Measurements from ENCODE around the gene MX2.
"Not testable (repeated sequence)": the region's sequence is repeated elsewhere in the genome, so short reads cannot be mapped to it uniquely, and the experiment has no call there.

MX2 gene

GRCh38 chr21:41333752-41334151, 28.1 kb upstream of the MX2 start:
- no peak for DNase-seq (ENCODE audit: low read depth, low spot score)
- no peak overlapping the region for H3K27ac ChIP-seq

DNA sequence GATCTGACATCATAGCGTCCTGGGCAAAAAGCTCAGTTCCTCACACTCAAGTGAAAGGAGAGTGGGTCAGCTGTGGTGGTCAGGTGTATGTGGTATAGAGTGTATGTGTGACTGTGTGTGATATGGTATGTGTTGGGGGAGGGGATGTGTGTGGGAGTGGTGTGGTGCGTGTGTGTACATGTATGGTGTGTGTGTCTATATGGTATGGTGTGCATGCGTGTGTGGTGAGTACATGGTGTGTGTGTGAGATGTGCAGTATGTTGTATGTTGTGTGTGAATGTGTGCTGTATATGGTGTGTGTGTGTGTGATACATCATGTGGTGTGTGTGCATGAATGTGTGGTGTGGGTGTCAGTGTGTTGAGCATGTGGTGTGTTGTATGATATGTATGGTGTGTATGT, 24.3 kb upstream of the MX2 start:
- DNase-seq (ENCODE audit: low read depth, low spot score): no peak
- no peak overlapping the region for H3K27ac ChIP-seq

DNA sequence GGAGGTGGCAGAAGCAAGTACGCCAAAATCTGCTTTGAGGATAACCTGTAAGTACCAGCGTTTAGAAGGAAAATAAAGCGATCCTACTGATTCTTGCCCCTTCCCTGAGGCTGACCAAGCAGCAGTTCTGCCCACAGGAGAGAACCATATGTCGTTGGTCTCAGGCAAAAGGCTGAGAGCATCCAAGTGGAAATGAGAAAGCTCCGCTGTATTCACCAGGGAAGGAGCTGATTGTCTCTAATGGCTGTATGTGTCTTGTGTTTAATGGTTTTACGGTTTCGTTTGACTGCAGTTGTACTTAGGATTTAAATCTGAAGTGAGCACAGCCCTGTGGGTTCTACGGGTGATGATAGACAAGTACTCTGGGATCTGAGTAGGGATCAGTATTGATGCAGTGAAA, 23.4 kb upstream of the MX2 start:
- no peak for DNase-seq (ENCODE audit: low read depth, low spot score)
- H3K27ac ChIP-seq: no peak overlapping the region

DNA sequence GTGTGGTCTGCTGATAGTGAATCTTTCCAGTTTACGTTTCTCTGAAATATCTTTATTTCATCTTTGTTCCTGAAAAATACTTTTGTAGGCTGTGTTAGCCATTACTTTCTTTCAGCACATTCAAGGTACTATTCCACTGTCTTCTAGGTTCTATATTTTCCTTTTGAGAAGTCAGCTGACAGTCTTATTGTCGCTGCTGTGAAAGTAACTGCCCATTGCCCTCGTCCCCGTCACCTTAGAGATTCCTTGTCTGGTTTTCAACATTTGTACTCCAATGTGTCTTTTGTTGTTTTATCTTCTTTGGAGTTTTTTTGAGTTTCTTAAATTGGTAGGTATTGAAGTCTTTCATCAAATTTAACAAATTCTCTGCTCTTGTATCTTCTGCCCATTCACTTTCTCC, 19.8 kb upstream of the MX2 start:
- no peak for DNase-seq (ENCODE audit: low read depth, low spot score)
- no peak overlapping the region for H3K27ac ChIP-seq

- H3K27ac ChIP-seq: no peak overlapping the region
- no peak for DNase-seq (ENCODE audit: low read depth, low spot score)
Observed at GRCh38 chr21:41344146-41344545, 17.7 kb upstream of the MX2 start.

GRCh38 chr21:41345356-41345755, 16.5 kb upstream of the MX2 start:
- no peak for DNase-seq (ENCODE audit: low read depth, low spot score)
- no peak overlapping the region for H3K27ac ChIP-seq

DNA sequence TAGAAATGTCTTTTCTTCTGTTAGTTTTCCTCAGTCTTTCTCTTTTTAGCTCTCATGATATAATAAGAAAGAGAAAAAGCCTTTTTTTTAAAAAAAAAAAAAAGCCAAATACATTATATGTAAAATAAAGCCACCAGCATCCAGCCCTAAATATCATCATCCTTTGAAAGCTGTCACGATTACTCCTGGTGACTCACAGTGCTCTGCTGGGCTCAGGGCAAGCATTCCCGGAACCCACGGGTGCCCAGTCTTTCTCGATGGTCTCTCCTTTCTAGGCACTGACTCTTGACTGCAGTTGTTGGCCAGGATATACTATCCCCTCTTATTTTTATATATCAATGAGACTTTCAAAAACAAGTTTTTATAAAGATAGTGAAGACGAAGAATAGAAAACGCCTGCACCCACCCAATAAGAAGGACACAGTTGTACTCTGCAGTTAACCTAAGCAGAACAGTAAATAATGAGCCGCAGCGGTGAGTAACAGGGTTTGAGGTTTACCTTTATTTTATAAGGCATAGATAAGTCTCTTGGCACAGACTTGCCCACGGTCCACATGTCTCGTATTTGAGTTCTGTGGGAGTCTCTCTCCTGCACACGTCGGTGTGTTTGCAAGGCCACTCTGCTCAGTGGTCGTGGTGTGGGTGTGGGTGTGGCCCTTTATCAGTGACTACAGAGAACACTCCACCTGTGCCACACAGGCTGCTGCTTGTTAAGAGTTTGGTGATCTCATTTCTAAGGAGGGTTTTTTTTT, 15.7 kb upstream of the MX2 start:
- H3K27ac ChIP-seq: no peak overlapping the region
- DNase-seq (ENCODE audit: low read depth, low spot score): no peak

DNA sequence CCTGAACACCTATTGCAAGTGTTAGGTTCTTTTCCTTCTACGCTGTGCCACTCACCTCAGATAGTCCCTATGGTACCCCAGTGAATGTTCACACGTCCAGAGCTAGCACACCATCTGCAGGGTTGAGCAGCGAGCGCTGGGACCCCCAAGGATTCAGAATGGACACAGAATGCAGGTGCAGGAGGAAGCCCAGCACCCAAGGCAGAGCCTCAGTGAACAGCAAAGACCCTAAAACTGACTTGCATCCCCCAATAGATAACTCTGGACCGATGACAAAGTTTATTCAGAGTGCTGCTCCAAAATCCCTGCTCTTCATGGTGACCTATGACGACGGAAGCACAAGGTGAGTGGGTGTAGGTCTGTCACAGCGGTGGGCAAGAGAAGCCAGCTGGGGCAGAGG, 15.1 kb upstream of the MX2 start:
- DNase-seq (ENCODE audit: low read depth, low spot score): no peak
- H3K27ac ChIP-seq: no peak overlapping the region

GRCh38 chr21:41348434-41348833, 13.4 kb upstream of the MX2 start:
- no peak for DNase-seq (ENCODE audit: low read depth, low spot score)
- H3K27ac ChIP-seq: no peak overlapping the region

GRCh38 chr21:41349126-41349525, 12.7 kb upstream of the MX2 start:
- DNase-seq (ENCODE audit: low read depth, low spot score): no peak

DNA sequence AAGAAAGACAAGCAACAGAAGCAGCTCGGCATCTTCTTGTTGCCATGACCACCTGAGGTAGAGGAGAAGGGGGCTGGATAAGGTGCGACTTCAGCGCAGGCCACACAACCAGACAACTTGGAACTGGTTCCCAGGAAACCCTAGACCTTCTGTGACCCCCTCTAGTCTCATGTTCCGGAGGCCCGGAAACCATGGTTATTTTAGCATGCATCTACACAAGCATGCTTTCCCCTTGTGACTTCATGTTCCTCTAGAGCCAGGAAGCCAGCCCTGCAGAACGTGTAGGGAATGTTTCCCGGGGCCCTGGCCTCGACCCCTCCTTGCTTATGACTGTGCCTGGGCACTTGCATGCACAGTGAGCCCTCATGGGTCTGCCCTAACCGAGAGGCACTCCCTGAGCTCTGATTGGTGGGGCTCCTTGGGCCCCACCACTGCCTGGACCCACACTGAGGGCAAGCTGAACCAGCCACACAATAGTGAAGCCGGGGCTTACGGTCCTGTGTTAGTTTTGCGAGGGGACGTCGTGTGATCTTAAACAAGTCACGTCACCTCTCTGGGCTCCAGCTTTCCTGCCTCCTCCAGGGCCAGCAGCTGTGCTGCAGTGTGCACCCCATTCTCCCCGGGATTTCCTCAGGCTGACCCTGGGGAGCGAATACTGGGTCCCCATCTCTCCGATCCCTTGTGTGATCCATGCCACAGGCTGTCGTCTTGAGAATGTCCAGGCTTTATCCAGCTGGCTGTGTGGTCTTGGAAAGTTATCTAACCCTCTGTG, 12.0 kb upstream of the MX2 start:
- no peak overlapping the region for H3K27ac ChIP-seq
- no peak for DNase-seq (ENCODE audit: low read depth, low spot score)

More at GRCh38 chr21:41349126-41349525, 12.7 kb upstream of the MX2 start:
- H3K27ac ChIP-seq: no peak overlapping the region

DNA sequence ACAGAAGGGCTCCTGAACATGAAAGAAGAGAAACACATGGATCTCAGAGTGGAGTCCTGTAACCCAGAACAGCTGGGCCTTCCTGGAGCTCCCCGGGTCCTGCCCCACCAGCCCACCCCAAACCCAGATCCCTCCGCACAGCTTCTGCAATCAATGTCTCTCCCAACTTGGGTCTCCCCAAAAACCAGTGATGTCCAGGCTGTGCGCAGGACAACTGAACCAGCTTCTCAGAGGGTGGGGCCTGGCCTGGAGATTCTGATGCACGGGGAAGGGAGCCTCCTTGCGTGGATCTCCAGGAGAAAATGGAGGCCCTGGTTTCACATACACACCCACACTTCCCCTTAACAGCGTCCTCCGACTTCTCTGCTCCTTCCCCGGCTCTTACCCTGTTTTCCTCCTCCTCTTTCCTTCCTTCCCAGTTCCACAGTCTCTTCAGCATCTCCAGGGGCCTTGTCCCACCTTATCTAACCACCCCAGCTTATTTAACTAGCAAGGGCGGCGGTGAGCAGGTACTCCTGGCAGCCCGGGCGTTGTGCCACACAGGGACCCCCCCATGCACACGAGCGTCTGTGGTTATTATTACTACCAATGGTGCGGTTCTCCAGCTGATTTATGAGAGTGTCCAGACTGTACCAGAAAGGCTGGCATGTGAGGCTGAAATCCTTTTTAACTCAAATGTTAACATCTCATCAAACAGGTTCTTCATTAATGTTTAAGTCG, 11.2 kb upstream of the MX2 start:
- DNase-seq (ENCODE audit: low read depth, low spot score): no peak
- H3K27ac ChIP-seq: no peak overlapping the region

DNA sequence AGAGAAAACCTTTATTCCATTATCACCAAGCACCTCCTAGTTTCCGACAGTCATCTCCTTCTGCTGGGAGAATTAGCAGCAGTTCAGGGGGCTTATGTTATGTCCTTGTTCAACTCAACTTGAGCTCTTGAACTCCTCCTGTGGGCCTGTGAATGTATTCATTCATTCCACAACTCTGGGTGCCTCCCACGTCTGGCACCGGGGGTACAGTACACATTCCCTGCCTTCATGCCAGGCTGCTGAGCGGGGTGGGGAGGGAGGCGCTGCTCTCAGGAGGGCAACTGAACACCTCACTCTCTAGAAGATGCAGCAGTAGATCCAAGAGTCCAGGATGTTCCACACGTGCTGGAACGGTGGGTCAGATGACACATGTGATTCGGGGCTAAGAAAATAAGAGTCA, 4.3 kb upstream of the MX2 start:
- no peak for DNase-seq (ENCODE audit: low read depth, low spot score)
- H3K27ac ChIP-seq: no peak overlapping the region

- no peak overlapping the region for H3K27ac ChIP-seq
- DNase-seq (ENCODE audit: low read depth, low spot score): no peak
Observed at GRCh38 chr21:41358193-41359166, 3.3 kb upstream of the MX2 start.

- H3K27ac ChIP-seq: no peak overlapping the region
Observed at GRCh38 chr21:41359286-41359685, 2.5 kb upstream of the MX2 start.

DNA sequence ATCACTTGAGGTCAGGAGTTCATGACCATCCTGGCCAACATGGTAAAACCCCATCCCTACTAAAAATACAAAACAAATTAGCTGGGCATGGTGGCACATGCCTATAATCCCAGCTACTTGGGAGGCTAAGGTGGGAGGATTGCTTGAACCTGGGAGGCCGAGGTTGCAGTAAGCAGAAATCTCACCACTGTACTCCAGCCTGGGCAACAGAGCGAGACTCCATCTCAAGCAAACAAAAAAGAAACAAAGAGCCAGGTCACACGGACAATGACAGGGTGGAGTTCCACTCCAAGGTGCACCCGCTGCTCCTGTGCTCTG, 2.1 kb upstream of the MX2 start:
- H3K27ac ChIP-seq; DNase-seq (ENCODE audit: low read depth, low spot score): not testable (repeated sequence)

More at GRCh38 chr21:41359286-41359685, 2.5 kb upstream of the MX2 start:
- DNase-seq (ENCODE audit: low read depth, low spot score): no peak

DNA sequence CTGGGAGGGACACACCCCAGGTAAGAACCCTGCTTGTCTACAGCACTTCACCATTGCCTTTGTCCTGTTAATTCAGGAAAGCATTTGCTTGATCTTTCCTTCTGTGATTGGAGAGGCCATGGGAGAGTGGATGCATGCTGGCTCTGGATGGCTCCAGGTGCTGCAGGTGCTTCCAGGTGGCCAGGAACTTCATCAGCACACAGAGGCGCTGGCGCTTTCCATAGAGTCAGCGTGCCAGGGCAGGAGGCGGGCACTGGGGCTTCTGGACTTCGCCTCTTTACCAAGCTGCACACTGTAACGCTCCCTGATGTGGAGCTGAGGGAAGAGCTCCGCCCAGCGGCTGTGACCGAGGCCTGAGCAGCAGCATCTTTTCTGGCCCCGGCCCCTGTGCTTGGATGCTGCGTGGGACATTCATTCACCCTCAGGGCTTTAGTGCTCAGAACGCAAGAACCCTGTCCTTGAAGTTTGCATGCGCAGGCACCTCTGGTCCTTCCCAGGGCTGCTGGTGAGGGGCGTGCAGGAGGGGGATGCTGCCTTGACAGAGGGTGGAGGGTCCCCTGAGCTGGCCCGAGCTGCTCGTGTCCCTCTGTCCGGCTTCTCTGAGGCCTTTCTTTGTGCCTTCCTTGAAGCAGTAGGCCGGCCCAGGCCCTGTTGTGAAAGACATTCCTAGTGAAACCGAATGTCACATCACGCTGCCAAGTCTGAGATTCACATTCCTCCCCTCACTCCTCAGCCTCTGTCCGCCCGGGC, 1.6 kb upstream of the MX2 start:
- no peak overlapping the region for H3K27ac ChIP-seq
- DNase-seq (ENCODE audit: low read depth, low spot score): no peak

- H3K27ac ChIP-seq: no peak overlapping the region
- no peak for DNase-seq (ENCODE audit: low read depth, low spot score)
Observed at GRCh38 chr21:41361053-41361785, 608 bp upstream of the MX2 start.
